Right atrium auricular region (tissue), 2 donors: ENCODE measurements around the gene UBXN11. TPM values are rescaled to one million over a fixed set of nuclear protein-coding genes. Genes with fewer than 3 reads are reported as not detected.

Source experiments
- DNase-seq: peaks from one replicate; pipeline ENCODE4 v3.0.0-alpha.2; 2019; ENCODE audit warnings: low spot score
- H3K27ac ChIP-seq, 2 donors: fragments of 200-600 bp; sonication (generic); 1 replicate in 1 of 2; 2 replicates in 1 of 2; pipeline ENCODE4 v1.5.1; 2016 to 2019
- H3K27me3 ChIP-seq, 2 donors: fragments of 200-600 bp; sonication (generic); one replicate each; pipeline versions ENCODE4 v1.5.1 to v1.6.0; 2017 to 2019
- H3K36me3 ChIP-seq: fragments of 200-600 bp; sonication (generic); one replicate; pipeline ENCODE4 v1.5.1; 2016
- H3K4me1 ChIP-seq, 2 donors: fragments of 200-600 bp; sonication (generic); one replicate each; pipeline versions ENCODE4 v1.5.1 to v1.6.0; 2017 to 2019
- H3K4me3 ChIP-seq, 2 donors: fragments of 200-600 bp; sonication (generic); 1 replicate in 1 of 2; 2 replicates in 1 of 2; pipeline ENCODE4 v1.5.1; 2017 to 2019; ENCODE audit warnings: mild to moderate bottlenecking in 1 of 2, moderate library complexity in 1 of 2
- H3K9me3 ChIP-seq, 2 donors: fragments of 200-600 bp; sonication (generic); one replicate each; pipeline ENCODE4 v1.5.1; 2019
- total RNA-seq, 2 donors: library from RNA; depleted of rRNA; stranded (reverse); fragments of >200 nt; gene quantifications; one replicate each; pipeline ENCODE4 v1.1.0, GENCODE V29; 2016
- TF ChIP-seq, protein P1 (sequence below), 2 donors: fragments of 200-600 bp; sonication (generic); IDR thresholded peaks; one replicate each; pipeline ENCODE4 v1.5.1; 2019; ENCODE audit warnings: antibody characterized with exemption in 2 of 2

UBXN11 gene
- total RNA-seq, 2 donors from 2014 or later: 4.5 to 7.4 TPM

DNA sequence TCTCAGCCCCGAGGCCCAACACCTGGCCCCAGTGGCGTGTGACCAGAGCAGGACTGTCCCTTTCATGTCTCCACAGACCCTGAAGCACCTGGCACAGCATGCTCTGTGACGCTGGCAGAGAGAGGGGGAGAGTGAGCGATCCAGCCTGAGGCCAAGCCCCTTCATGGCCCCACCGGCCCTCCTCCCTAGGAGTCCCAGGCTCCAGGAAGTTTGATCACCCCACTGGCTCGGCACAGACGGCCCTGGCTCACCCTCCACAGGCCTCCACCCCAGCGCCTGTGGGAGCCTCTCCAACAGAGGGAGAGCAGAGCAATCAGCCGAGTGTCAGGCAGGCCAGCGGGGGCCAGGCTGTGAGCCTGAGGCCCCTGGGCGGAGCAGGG is 15.6 kb downstream of the UBXN11 start:
- TF ChIP-seq, protein P1, sequence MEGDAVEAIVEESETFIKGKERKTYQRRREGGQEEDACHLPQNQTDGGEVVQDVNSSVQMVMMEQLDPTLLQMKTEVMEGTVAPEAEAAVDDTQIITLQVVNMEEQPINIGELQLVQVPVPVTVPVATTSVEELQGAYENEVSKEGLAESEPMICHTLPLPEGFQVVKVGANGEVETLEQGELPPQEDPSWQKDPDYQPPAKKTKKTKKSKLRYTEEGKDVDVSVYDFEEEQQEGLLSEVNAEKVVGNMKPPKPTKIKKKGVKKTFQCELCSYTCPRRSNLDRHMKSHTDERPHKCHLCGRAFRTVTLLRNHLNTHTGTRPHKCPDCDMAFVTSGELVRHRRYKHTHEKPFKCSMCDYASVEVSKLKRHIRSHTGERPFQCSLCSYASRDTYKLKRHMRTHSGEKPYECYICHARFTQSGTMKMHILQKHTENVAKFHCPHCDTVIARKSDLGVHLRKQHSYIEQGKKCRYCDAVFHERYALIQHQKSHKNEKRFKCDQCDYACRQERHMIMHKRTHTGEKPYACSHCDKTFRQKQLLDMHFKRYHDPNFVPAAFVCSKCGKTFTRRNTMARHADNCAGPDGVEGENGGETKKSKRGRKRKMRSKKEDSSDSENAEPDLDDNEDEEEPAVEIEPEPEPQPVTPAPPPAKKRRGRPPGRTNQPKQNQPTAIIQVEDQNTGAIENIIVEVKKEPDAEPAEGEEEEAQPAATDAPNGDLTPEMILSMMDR (IDR thresholded peaks at IDR 0.05): no peak
- Histone ChIP-seq H3K27me3 (no peaks in the 10 kb centered on the region), H3K9me3 (no peaks in the 10 kb centered on the region), H3K4me1 (peaks cover 0 to 29% of the 10 kb centered on the region in 2 donors), H3K27ac (peak overlapping the region; percentile 16 to 21), H3K4me3 (no peak overlapping the region), H3K36me3 (no peaks in the 10 kb centered on the region)
- no peak for DNase-seq

- DNase-seq: no peak
- H3K9me3 ChIP-seq: no peaks in the 10 kb centered on the region
- no peak overlapping the region for H3K4me3 ChIP-seq
- no peaks in the 10 kb centered on the region for H3K36me3 ChIP-seq
- peak overlapping the region; percentile 20 to 21 for H3K27ac ChIP-seq
- TF ChIP-seq, protein P1 (IDR thresholded peaks at IDR 0.05): no peak
- peaks cover 0 to 35% of the 10 kb centered on the region in 2 donors for H3K4me1 ChIP-seq
- H3K27me3 ChIP-seq: no peaks in the 10 kb centered on the region
These were observed 16.1 kb downstream of the UBXN11 start for GRCh38 chr1:26290122-26290881.

- no peak for DNase-seq
- peaks cover 0 to 44% of the 10 kb centered on the region in 2 donors for H3K4me1 ChIP-seq
- H3K27ac ChIP-seq: peak overlapping the region; percentile 20 to 22
- H3K27me3 ChIP-seq: no peaks in the 10 kb centered on the region
- no peaks in the 10 kb centered on the region for H3K36me3 ChIP-seq
- no peaks in the 10 kb centered on the region for H3K9me3 ChIP-seq
- TF ChIP-seq, protein P1 (IDR thresholded peaks at IDR 0.05): no peak
- no peak overlapping the region for H3K4me3 ChIP-seq
These were observed 17.0 kb downstream of the UBXN11 start for GRCh38 chr1:26289158-26290059.

DNA sequence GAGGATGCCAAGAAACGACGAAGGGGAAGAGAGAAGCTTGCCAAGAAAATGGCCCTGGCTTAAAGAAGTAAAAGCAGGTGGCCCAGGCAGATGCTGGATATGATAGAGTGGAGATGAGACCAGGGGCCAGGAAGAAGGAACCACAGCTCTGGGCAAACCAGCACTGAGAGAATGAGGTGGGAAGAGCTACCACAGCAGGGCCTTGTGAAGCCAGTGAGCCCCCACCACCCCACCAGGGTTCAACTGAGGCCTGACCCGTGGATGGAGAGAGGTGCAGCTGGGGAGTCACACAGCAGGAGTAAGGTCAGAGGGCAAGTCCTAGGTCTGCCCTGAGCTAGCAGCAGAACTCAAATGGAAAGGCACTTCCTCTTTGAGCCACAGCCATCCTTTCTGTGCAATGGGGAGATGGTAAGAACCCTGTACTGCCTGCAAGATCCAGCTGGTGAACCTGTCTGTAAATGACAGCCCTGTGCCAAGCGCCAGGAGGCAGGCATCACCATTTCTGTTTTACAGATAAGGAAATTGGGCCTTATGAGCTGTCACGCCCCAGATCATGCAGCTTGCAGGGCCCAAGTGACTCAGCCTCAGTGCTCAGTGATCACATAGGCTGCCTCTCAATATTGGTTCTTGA is 18.0 kb downstream of the UBXN11 start:
- TF ChIP-seq, protein P1 (IDR thresholded peaks at IDR 0.05): no peak
- no peaks in the 10 kb centered on the region for H3K9me3 ChIP-seq
- H3K27me3 ChIP-seq: no peaks in the 10 kb centered on the region
- H3K36me3 ChIP-seq: no peaks in the 10 kb centered on the region
- no peak for DNase-seq
- no peak overlapping the region for H3K4me3 ChIP-seq
- peaks cover 0 to 53% of the 10 kb centered on the region in 2 donors for H3K4me1 ChIP-seq
- peak overlapping the region in 1 of 2 donors; percentile 22 for H3K27ac ChIP-seq

GRCh38 chr1:26287811-26288210 is 18.6 kb downstream of the UBXN11 start:
- H3K36me3 ChIP-seq: no peaks in the 10 kb centered on the region
- H3K27ac ChIP-seq: peak overlapping the region in 1 of 2 donors; percentile 12
- no peaks in the 10 kb centered on the region for H3K27me3 ChIP-seq
- H3K9me3 ChIP-seq: no peaks in the 10 kb centered on the region
- TF ChIP-seq, protein P1 (IDR thresholded peaks at IDR 0.05): no peak
- DNase-seq: no peak
- H3K4me1 ChIP-seq: peaks cover 0 to 59% of the 10 kb centered on the region in 2 donors
- no peak overlapping the region for H3K4me3 ChIP-seq
